T47D (cell line): ENCODE measurements around the gene BRINP1.

ENCODE experiments used
- DNase-seq, 2 experiments: peaks; one replicate each; pipeline versions ENCODE4 v3.0.0 to v3.0.0-alpha.2; 2011 to 2012; ENCODE audit warnings: low read depth in 1 of 2, low spot score in 1 of 2
- JUND ChIP-seq: IDR thresholded peaks from 2 replicates; pipeline ENCODE4 v1.6.1; 2012; ENCODE audit warnings: low read depth
- in situ Hi-C: cut with HindIII; loops from 2 replicates; pipeline ENCODE4 v1.10.0; 2016; ENCODE audit warnings: low sequenced_read_pairs, low pct_unique_long_range_greater_than_20kb

Gene BRINP1

GRCh38 chr9:119367683-119368075 lies 1.6 kb downstream of the BRINP1 start:
- TF ChIP-seq JUND, result no peak
- no peak for DNase-seq
- in situ Hi-C loops, result no loop called here

DNA sequence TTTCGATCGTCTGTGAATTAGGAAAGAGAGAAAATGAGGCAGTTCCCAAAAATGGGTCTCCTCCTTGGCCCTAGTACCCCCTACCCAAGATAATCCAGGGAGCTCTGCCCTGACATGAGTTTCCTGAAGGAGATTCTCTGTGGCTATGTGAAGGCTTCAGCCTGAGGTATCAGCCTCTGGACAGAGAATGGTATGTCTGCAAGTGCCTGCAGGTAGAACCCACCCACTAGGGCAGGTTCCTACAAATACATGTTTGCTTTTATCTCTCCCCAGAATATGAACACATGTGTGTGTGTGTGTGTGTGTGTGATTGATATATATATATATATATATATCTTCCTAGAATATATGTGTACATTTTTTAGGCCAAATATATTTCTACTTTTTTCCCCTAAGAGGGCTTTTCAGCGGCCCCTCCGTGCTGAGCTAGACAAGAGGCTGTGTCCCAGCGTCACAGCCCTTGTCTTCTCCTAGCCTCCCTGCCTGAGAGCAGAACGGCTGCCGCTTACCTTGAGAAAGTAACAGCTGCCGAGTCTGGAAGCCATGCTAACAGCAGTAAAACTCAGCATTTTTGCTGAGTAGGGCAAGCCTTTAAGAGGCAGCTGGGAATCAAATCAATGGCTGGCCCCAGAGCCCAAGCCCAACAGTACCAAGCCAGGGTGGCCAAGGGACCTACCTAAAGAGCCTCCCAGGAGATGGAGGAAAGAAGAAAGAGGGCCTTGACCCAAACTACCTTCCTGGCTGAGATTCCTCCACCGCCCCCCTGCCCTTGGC lies 2.1 kb downstream of the BRINP1 start:
- no peak for TF ChIP-seq JUND
- in situ Hi-C loops, result no loop called here
- DNase-seq, result no peak

DNA sequence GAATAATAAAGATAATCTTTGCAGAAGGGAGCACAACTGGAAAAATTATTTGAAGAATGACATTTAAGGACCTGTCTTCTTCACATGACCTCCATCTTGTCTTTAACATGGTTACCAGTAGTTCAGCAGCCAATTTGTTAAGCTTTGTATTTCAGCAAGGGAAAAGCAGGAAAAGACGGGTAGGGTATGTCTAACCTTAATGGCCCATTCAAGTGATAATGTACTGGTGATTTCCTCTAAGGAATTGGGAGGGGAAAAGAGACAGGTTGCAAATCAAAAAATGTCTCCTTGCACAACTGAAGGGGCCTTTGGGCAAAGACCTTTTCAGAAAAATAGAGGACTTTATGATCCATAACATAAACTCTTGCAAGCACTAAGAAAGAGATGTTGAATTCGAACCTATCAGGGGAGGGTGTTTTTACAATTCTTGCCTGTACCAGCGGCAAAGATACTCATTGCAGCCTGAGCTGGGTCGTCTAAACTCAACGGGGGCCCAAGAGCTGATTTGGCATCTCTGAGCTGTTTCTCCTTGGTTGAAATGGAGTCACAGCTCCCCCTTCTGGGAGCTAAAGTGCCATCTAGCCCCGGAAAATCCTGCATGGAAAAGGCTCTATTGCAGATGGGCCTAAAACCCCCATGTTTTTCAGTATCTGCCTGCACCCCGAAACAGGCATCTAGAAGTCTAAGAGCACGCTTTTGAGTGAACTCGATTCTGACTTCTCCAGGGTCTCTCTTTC lies 3.8 kb downstream of the BRINP1 start:
- TF ChIP-seq JUND, result no peak
- in situ Hi-C loops, result no loop called here
- peak; percentile 38 to 66 for DNase-seq

DNA sequence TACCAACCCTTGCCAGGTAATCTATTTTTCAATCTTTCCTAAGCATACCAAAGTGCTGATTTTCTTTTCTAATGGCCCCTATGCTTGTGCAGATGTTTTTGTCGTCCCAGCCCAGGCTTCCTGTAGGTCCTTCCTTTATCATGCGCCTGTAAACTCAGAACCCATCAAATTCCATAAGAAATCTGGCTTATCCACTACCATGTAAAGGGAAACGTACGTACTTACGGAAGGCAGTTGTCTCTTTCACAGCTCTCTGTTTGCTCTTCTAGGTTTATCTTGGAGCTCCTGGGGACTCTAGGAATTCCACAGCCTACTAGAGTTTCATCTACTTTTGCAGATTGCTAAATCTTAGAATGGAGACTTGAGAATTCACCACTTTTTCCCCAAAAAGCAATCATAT lies 9.0 kb downstream of the BRINP1 start:
- no peak for DNase-seq
- TF ChIP-seq JUND, result no peak
- in situ Hi-C loops, result no loop called here

GRCh38 chr9:119357336-119358096 lies 11.7 kb downstream of the BRINP1 start:
- in situ Hi-C loops, result no loop called here
- no peak for TF ChIP-seq JUND
- DNase-seq, result no peak

GRCh38 chr9:119349351-119349825 lies 19.8 kb downstream of the BRINP1 start:
- DNase-seq, result no peak
- in situ Hi-C loops, result no loop called here
- TF ChIP-seq JUND, result no peak

DNA sequence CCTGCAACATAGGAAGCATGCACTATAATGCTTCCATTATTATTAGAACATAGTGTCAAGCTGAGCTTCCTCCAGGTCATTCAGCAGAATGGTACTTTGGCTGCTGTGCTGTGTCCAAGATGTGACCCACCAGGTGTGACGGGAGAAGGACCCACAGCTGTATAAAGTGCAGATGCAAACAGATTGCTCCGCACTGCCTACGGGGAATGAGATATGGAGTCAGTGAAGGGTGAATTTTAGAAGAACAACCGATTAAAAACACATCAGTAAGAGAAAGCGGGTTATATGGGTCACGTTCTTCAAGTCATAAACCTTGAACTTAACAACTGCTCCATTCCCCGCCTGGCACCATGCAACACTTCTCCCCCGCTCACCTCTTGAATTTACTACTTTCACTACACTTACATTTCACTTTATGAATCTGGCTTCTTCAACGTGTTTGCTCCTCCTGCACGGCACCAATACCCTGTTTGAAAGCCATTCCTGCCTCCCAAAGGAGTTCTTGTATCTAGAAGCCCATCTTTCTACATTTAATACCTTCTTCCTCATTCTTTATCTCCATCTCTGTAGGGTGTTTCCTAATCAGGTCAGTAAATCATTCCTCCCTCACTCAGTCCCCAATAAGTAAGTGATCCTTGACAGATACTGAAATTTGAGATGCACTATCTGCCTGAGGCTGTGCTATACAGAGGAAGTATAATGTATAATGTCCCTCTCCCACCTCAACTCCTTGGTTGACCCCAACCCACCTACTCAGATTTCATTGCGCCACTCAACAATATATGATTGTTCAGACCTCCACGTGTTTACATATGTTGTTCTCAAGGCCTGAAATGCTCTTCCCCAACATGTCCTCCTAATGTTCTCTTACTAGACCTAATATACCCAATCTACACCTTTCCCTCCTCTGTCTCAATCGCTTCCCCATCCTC lies 25.9 kb downstream of the BRINP1 start:
- no peak for DNase-seq
- in situ Hi-C loops, result no loop called here
- no peak for TF ChIP-seq JUND

DNA sequence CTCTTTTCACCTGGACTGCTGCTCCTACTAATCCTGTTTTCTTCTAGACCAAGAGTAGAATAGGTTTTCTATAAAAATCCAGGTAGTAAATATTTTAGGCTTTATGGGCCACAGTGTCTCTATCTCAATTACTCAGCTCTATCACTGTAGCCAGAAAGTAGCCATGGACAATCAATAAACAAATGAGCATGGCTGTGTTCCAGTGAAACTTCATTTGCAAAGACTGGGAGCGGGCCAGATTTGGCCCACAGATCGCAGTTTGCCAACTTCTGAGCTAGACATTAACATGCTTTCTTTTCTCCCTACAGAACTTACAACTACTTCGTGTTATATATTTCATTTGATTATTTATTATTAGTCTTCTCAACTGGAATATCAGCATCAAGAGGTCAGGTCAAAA lies 30.2 kb downstream of the BRINP1 start:
- DNase-seq, result no peak
- in situ Hi-C loops, result no loop called here
- TF ChIP-seq JUND, result no peak

DNA sequence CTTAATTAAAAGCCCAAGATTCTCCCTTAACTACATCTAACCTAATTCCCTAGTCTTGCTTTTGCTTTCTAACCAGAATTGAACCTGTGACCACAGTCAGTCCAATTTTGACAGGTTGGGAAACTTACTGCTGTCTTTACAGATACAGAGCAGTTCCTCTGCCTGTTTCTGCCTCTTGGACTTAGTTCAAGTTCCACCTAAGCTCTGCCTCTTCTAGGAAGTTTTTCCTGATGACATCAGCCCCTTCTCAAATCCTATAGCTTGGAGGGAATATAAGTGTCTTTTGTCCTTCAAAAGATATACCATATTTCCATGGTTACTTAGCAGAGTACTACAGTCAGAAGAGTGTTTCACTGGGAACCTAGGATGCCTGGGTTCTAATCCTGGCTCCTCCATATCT lies 31.7 kb downstream of the BRINP1 start:
- DNase-seq, result no peak
- in situ Hi-C loops, result no loop called here
- no peak for TF ChIP-seq JUND

GRCh38 chr9:119334745-119335144 lies 34.5 kb downstream of the BRINP1 start:
- in situ Hi-C loops, result no loop called here
- DNase-seq, result no peak
- TF ChIP-seq JUND, result no peak

DNA sequence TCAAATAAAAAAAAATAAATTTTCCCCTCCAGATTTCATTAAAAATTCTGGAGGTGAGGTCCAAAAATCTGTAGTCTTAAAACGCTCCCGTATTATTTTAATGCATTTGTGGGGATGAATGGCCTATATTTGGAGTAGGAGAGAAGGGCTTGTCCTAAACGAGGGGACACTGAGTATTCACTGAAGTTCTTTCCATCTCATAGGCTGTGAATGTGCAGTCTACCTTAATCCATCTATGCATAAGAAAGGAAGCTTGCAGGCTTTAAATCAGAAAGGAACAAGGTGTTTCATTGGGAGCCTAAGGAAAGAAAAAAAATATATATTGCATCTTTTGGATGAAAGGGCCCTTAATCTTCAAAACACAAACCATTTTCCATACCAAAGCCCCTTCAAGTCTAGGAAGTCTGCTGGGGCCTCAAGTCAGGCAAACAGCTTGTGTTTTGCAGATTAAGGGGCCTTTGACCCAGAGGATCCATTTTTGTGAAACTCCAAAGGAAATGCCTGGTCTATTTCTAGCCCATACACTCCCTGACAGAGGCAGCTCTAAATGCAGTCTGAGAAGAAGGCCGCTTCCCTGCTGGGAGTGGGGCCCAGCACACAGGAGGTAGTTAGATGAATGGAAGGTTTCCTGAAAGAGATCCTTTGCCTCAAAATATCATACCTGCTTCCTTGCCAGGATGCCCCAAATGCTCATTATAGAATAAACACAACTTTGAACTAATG lies 35.6 kb downstream of the BRINP1 start:
- DNase-seq, result no peak
- in situ Hi-C loops, result no loop called here
- no peak for TF ChIP-seq JUND
